K562 (cell line): Measurements from ENCODE around the gene EHD2. TPM values are rescaled to one million over a fixed set of nuclear protein-coding genes. Genes with fewer than 3 reads are reported as not detected.
A peak's percentile ranks its signal among the peaks of the same experiment; 100 is the strongest.

Experiments used
- ATF7 ChIP-seq: fragments of 450-650 bp; IDR thresholded peaks from 2 replicates; pipeline ENCODE4 v1.7.1; 2014; ENCODE audit warnings: mild to moderate bottlenecking, moderate library complexity
- CUX1 ChIP-seq: fragments of 200-800 bp; sonication (Bioruptor generic); IDR thresholded peaks from 2 replicates; pipeline ENCODE4 v1.6.1; 2016; ENCODE audit warnings: missing genetic modification characterization, missing compliant biosample characterization
- FOSL1 ChIP-seq: fragments of 200-800 bp; sonication (Bioruptor generic); conservative IDR thresholded peaks from 2 replicates; pipeline ENCODE4 v1.6.1; 2016; ENCODE audit warnings: missing genetic modification characterization, missing compliant biosample characterization
- GATAD2A ChIP-seq: fragments of 450-650 bp; IDR thresholded peaks from 2 replicates; pipeline ENCODE4 v1.6.1; 2017
- GTF2E2 ChIP-seq: fragments of 200-800 bp; sonication (Bioruptor generic); IDR thresholded peaks from 2 replicates; pipeline ENCODE4 v1.6.1; 2016; ENCODE audit warnings: missing genetic modification characterization, missing compliant biosample characterization
- MTA2 ChIP-seq: fragments of 450-650 bp; IDR thresholded peaks from 2 replicates; pipeline ENCODE4 v1.6.1; 2016; ENCODE audit warnings: low read depth
- NFATC3 ChIP-seq: fragments of 450-650 bp; IDR thresholded peaks from 2 replicates; pipeline ENCODE4 v1.6.1; 2017; ENCODE audit warnings: mild to moderate bottlenecking
- RBM17 ChIP-seq: fragments of 200-400 bp; formaldehyde crosslinking; IDR thresholded peaks from 2 replicates; pipeline ENCODE4 v1.6.1; 2017; ENCODE audit warnings: low read depth, mild to moderate bottlenecking, low read length, borderline replicate concordance
- RUNX1 ChIP-seq: sonication (generic); IDR thresholded peaks from 2 replicates; pipeline ENCODE4 v1.6.1; 2016; ENCODE audit warnings: antibody characterized with exemption, low read depth
- ZNF165 ChIP-seq: fragments of 250-450 bp; sonication (Bioruptor Pico); IDR thresholded peaks from 2 replicates; pipeline ENCODE4 v1.4.0; 2020; ENCODE audit warnings: borderline replicate concordance
- ZNF224 ChIP-seq: sonication (generic); formaldehyde crosslinking; IDR thresholded peaks from 2 replicates; pipeline ENCODE4 v1.8.0; 2022; ENCODE audit warnings: mild to moderate bottlenecking, missing genetic modification reagents
- ZNF277 ChIP-seq: fragments of 250-450 bp; sonication (Bioruptor Pico); IDR thresholded peaks from 2 replicates; pipeline ENCODE4 v1.8.0; 2022; ENCODE audit warnings: inconsistent platforms, mild to moderate bottlenecking, moderate library complexity, borderline replicate concordance
- polyA plus RNA-seq, 8 experiments: library from polyadenylated mRNA; depleted of rRNA in 4 of 8; stranded (reverse) in 5 of 8; unstranded in 3 of 8; fragments of >200 nt; fragmentation: Nextera tagmentation in 2 of 8; fragmentation: Illumina TruSeq in 1 of 8; extraction: Ambion mirVana in 2 of 8; extraction: Trizol in 1 of 8; gene quantifications; 2 replicates each; pipeline versions ENCODE4 v1.2.1 to v1.2.3, GENCODE V29; 2011 to 2014; ENCODE audit warnings: inconsistent platforms in 1 of 8, missing spikeins in 1 of 8
- total RNA-seq, 7 experiments: library from RNA; depleted of rRNA in 6 of 7; stranded (reverse); fragments of >200 nt in 6 of 7; fragmentation: Illumina TruSeq in 2 of 7; extraction: Trizol in 2 of 7; gene quantifications; 2 replicates each; pipeline versions ENCODE4 v1.2.1 to v1.2.3, GENCODE V29; 2011 to 2021; ENCODE audit warnings: low replicate concordance in 1 of 7
- TF ChIP-seq, protein P1 (sequence below): fragments of 450-650 bp; IDR thresholded peaks from 2 replicates; pipeline ENCODE4 v1.6.1; 2018; ENCODE audit warnings: mild to moderate bottlenecking, low read depth; ENCODE audit not compliant: partially characterized antibody
- TF ChIP-seq, protein P2 (sequence below): fragments of 450-650 bp; formaldehyde crosslinking; IDR thresholded peaks from 2 replicates; pipeline ENCODE4 v1.4.0; 2022; ENCODE audit warnings: missing genetic modification characterization

EHD2 gene
- total and polyA plus RNA-seq, 9 of the 15 experiments (the other 6 are each of a cell fraction or from before 2014, with no cell fraction given): 1.7 to 32.2 (median 3.0) TPM

GRCh38 chr19:47729799-47730520, 16.7 kb downstream of the EHD2 start (continued):
- TF ChIP-seq CUX1 (CRISPR knock-in tag) (no peak), NFATC3 (no peak), MTA2 (peak; percentile 64), ATF7 (0 out of 2 replicates have a peak, but pooled peaks have one; percentile 26), GATAD2A (no peak; the same call in 1 of the 2 replicates), RBM17 (no peak), GTF2E2 (tag) (no peak), FOSL1 (peak; percentile 63; the same call in 1 of the 2 replicates), ZNF165 (CRISPR knock-in tag) (no peak), ZNF224 (no peak), RUNX1 (no peak), ZNF277 (CRISPR knock-in tag) (no peak)
- TF ChIP-seq, protein P1, sequence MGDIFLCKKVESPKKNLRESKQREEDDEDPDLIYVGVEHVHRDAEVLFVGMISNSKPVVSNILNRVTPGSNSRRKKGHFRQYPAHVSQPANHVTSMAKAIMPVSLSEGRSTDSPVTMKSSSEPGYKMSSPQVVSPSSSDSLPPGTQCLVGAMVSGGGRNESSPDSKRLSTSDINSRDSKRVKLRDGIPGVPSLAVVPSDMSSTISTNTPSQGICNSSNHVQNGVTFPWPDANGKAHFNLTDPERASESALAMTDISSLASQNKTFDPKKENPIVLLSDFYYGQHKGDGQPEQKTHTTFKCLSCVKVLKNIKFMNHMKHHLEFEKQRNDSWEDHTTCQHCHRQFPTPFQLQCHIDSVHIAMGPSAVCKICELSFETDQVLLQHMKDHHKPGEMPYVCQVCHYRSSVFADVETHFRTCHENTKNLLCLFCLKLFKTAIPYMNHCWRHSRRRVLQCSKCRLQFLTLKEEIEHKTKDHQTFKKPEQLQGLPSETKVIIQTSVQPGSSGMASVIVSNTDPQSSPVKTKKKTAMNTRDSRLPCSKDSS: no peak
- TF ChIP-seq, protein P2, sequence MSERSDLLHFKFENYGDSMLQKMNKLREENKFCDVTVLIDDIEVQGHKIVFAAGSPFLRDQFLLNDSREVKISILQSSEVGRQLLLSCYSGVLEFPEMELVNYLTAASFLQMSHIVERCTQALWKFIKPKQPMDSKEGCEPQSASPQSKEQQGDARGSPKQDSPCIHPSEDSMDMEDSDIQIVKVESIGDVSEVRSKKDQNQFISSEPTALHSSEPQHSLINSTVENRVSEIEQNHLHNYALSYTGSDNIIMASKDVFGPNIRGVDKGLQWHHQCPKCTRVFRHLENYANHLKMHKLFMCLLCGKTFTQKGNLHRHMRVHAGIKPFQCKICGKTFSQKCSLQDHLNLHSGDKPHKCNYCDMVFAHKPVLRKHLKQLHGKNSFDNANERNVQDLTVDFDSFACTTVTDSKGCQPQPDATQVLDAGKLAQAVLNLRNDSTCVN (CRISPR knock-in tag): no peak
